DOHH2 (cell line): Measurements from ENCODE around the gene ARRDC4.

Experiments
- H3F3A ChIP-seq: fragments of 200-600 bp; sonication (generic), shearing (Covaris generic); 2 replicates; pipeline ENCODE4 v1.6.0; 2016; ENCODE audit warnings: antibody characterized with exemption, mild to moderate bottlenecking; ENCODE audit not compliant: control insufficient read depth, insufficient read depth
- H3K27ac ChIP-seq: fragments of 200-600 bp; sonication (generic); 2 replicates; pipeline ENCODE4 v1.5.1; 2014; ENCODE audit warnings: low read depth, mild to moderate bottlenecking, low read length, moderate library complexity
- H3K27me3 ChIP-seq: fragments of 200-600 bp; sonication (generic); 2 replicates; pipeline ENCODE4 v1.6.1; 2014; ENCODE audit warnings: mild to moderate bottlenecking, low read length, mixed read lengths; ENCODE audit not compliant: control insufficient read depth
- H3K36me3 ChIP-seq: fragments of 200-600 bp; sonication (generic); 2 replicates; pipeline ENCODE4 v1.6.1; 2014; ENCODE audit warnings: mild to moderate bottlenecking, low read length, moderate library complexity, mixed read lengths; ENCODE audit not compliant: control insufficient read depth
- H3K4me1 ChIP-seq: fragments of 200-600 bp; sonication (generic); 2 replicates; pipeline ENCODE4 v1.6.1; 2014; ENCODE audit warnings: mild to moderate bottlenecking, low read length, mixed read lengths; ENCODE audit not compliant: control insufficient read depth
- H3K4me2 ChIP-seq: fragments of 200-600 bp; sonication (generic); 2 replicates; pipeline ENCODE4 v1.6.0; 2014; ENCODE audit warnings: mild to moderate bottlenecking, low read length, moderate library complexity
- H3K4me3 ChIP-seq: fragments of 200-600 bp; sonication (generic); 2 replicates; pipeline ENCODE4 v1.5.1; 2014; ENCODE audit warnings: mild to moderate bottlenecking, low read length, mixed read lengths
- H3K79me2 ChIP-seq: fragments of 200-600 bp; sonication (generic); 2 replicates; pipeline ENCODE4 v1.6.1; 2014; ENCODE audit warnings: mild to moderate bottlenecking, low read length, mixed read lengths; ENCODE audit not compliant: control insufficient read depth
- H3K9me2 ChIP-seq: fragments of 200-600 bp; sonication (generic); replicated peaks from 2 replicates; pipeline ENCODE4 v1.6.1; 2014; ENCODE audit warnings: mild to moderate bottlenecking, low read length, mixed read lengths; ENCODE audit not compliant: control insufficient read depth
- H3K9me3 ChIP-seq: fragments of 200-600 bp; sonication (generic); 2 replicates; pipeline ENCODE4 v1.6.1; 2014; ENCODE audit warnings: antibody characterized with exemption, low read length, mixed read lengths; ENCODE audit not compliant: control insufficient read depth, insufficient read depth
- H4K20me1 ChIP-seq: fragments of 200-600 bp; sonication (generic); 2 replicates; pipeline ENCODE4 v1.6.0; 2014; ENCODE audit warnings: low read depth, mild to moderate bottlenecking, antibody characterized with exemption, low read length, moderate library complexity; ENCODE audit not compliant: control insufficient read depth, insufficient read depth
- CTCF ChIP-seq: fragments of 200-600 bp; sonication (generic); IDR thresholded peaks from one replicate; pipeline ENCODE4 v1.5.1; 2014; ENCODE audit warnings: antibody characterized with exemption, mild to moderate bottlenecking, low read depth, low read length; ENCODE audit not compliant: poor library complexity, severe bottlenecking
- EZH2phosphoT487 ChIP-seq: fragments of 200-600 bp; sonication (generic); IDR thresholded peaks from 2 replicates; pipeline ENCODE4 v1.6.1; 2017; ENCODE audit warnings: borderline replicate concordance, mild to moderate bottlenecking, antibody characterized with exemption, low read length, moderate library complexity, mixed read lengths

Gene ARRDC4

GRCh38 chr15:97921296-97921865 lies 39.1 kb upstream of the ARRDC4 start:
- no peaks in the 10 kb centered on the region for H3K9me2 ChIP-seq
- H3K27ac ChIP-seq, result no peak overlapping the region
- H3K27me3 ChIP-seq, result peaks cover 7% of the 10 kb centered on the region; the same call in 1 of the 2 replicates
- no peaks in the 10 kb centered on the region for H3F3A ChIP-seq
- no peak overlapping the region for H3K4me3 ChIP-seq
- H4K20me1 ChIP-seq, result no peaks in the 10 kb centered on the region
- no peaks in the 10 kb centered on the region for H3K4me1 ChIP-seq
- TF ChIP-seq CTCF (no peak), EZH2phosphoT487 (no peak)
- no peaks in the 10 kb centered on the region for H3K79me2 ChIP-seq
- no peaks in the 10 kb centered on the region for H3K9me3 ChIP-seq
- no peaks in the 10 kb centered on the region for H3K36me3 ChIP-seq
- H3K4me2 ChIP-seq, result no peak overlapping the region

- Histone ChIP-seq H3K27me3 (no peaks in the 10 kb centered on the region), H3K9me2 (no peaks in the 10 kb centered on the region), H3K9me3 (no peaks in the 10 kb centered on the region; the same call in 1 of the 2 replicates), H3K36me3 (no peaks in the 10 kb centered on the region), H3K4me1 (no peaks in the 10 kb centered on the region), H3K4me3 (no peak overlapping the region), H4K20me1 (no peaks in the 10 kb centered on the region), H3K79me2 (no peaks in the 10 kb centered on the region), H3F3A (no peaks in the 10 kb centered on the region), H3K4me2 (no peak overlapping the region), H3K27ac (no peak overlapping the region)
- TF ChIP-seq EZH2phosphoT487, result no peak
- TF ChIP-seq CTCF, result no peak
Observed at GRCh38 chr15:97929456-97930229, 30.9 kb upstream of the ARRDC4 start.

- no peaks in the 10 kb centered on the region; the same call in 1 of the 2 replicates for H3K9me3 ChIP-seq
- H3K4me3 ChIP-seq, result no peak overlapping the region
- no peaks in the 10 kb centered on the region for H3F3A ChIP-seq
- TF ChIP-seq EZH2phosphoT487, result no peak
- TF ChIP-seq CTCF, result no peak
- H4K20me1 ChIP-seq, result no peaks in the 10 kb centered on the region
- no peaks in the 10 kb centered on the region for H3K79me2 ChIP-seq
- H3K27me3 ChIP-seq, result no peaks in the 10 kb centered on the region
- H3K27ac ChIP-seq, result no peak overlapping the region
- no peaks in the 10 kb centered on the region for H3K4me1 ChIP-seq
- no peaks in the 10 kb centered on the region for H3K9me2 ChIP-seq
- H3K36me3 ChIP-seq, result no peaks in the 10 kb centered on the region
- H3K4me2 ChIP-seq, result no peak overlapping the region
Observed at GRCh38 chr15:97930230-97930629, 30.3 kb upstream of the ARRDC4 start.
